AG04450 (cell line): ENCODE data around the gene SPEN. TPM values are rescaled to one million over a fixed set of nuclear protein-coding genes. Genes with fewer than 3 reads are reported as not detected.

Source experiments
- CTCF ChIA-PET: fragments of 300-600, 350-600 bp; formaldehyde crosslinking; extraction: SDS; loops from one replicate; lab custom pipeline; 2022; ENCODE audit warnings: antibody characterized with exemption, inconsistent platforms; lab: Charles Lee
- POLR2A ChIA-PET: fragments of 350-600 bp; formaldehyde crosslinking; extraction: SDS; loops from one replicate; lab custom pipeline; 2021; ENCODE audit warnings: antibody characterized with exemption, inconsistent platforms; lab: Yijun Ruan, JAX
- DNase-seq: peaks from one replicate; pipeline ENCODE4 v3.0.0-alpha.2; 2011; ENCODE audit warnings: low read depth, low spot score
- H3K27ac ChIP-seq: one replicate; pipeline ENCODE4 v1.5.1; 2012; ENCODE audit warnings: low read depth, low read length, control low read depth
- H3K27me3 ChIP-seq: one replicate; pipeline ENCODE4 v1.6.0; 2012; ENCODE audit warnings: low read length; ENCODE audit not compliant: control insufficient read depth, insufficient read depth
- H3K4me3 ChIP-seq: 2 replicates; pipeline ENCODE4 v1.5.1; 2011; ENCODE audit warnings: mild to moderate bottlenecking, low read depth, low read length, control low read depth
- H3K9me3 ChIP-seq: 2 replicates; pipeline ENCODE4 v1.5.1; 2012; ENCODE audit warnings: low read length; ENCODE audit not compliant: control insufficient read depth, insufficient read depth
- polyA plus RNA-seq: library from polyadenylated mRNA; depleted of rRNA; stranded (reverse); fragments of >200 nt; gene quantifications from 2 replicates; pipeline ENCODE4 v1.2.3, GENCODE V29; 2011
- TF ChIP-seq, protein P1 (sequence below): IDR thresholded peaks from 2 replicates; pipeline ENCODE4 v1.5.1; 2011; ENCODE audit warnings: low read depth, low read length, control low read depth, inconsistent platforms

The SPEN gene
- polyA plus RNA-seq, 1 experiment = 5.2 TPM

GRCh38 chr1:15949453-15950245 lies 102.1 kb downstream of the SPEN start:
- ChIA-PET POLR2A (interaction anchor here (0.9 to 2.2 kb wide), 4 partner anchors 100 to 153 kb away, joined by 3 to 5 read pairs (median 4); no protein-coding TSS in a partner anchor), CTCF (interaction anchor here (0.8 kb wide), 1 partner anchor 25 kb away, joined by 3 read pairs; no protein-coding TSS in a partner anchor)
- Histone ChIP-seq H3K27ac (peak overlapping the region; percentile 100), H3K9me3 (no peaks in the 10 kb centered on the region; the same call in 1 of the 2 replicates), H3K27me3 (no peaks in the 10 kb centered on the region), H3K4me3 (peak overlapping the region; percentile 48)
- DNase-seq = peak; percentile 69
- TF ChIP-seq, protein P1, sequence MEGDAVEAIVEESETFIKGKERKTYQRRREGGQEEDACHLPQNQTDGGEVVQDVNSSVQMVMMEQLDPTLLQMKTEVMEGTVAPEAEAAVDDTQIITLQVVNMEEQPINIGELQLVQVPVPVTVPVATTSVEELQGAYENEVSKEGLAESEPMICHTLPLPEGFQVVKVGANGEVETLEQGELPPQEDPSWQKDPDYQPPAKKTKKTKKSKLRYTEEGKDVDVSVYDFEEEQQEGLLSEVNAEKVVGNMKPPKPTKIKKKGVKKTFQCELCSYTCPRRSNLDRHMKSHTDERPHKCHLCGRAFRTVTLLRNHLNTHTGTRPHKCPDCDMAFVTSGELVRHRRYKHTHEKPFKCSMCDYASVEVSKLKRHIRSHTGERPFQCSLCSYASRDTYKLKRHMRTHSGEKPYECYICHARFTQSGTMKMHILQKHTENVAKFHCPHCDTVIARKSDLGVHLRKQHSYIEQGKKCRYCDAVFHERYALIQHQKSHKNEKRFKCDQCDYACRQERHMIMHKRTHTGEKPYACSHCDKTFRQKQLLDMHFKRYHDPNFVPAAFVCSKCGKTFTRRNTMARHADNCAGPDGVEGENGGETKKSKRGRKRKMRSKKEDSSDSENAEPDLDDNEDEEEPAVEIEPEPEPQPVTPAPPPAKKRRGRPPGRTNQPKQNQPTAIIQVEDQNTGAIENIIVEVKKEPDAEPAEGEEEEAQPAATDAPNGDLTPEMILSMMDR = no peak

DNA sequence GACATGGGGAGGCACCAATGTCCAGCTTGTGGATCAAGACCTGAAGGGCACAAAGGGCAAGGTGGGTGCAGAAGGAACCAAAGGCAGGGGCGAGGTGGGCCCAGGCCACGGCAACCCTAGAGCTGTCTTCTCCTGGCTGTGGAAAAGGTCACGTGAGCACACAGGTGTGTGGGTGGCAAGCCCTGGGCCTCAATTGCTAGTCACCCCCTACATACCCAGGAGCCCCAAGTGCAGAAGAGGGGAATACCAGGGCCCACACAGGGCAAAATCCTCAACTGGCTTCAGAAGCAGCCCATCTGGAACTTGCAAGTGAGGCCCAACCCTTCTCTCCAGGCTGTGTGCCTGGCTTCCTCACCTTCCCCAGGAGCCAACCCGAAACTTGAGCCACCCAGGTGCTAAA lies 102.8 kb downstream of the SPEN start:
- POLR2A ChIA-PET = interaction anchor here (1.1 to 1.3 kb wide), 2 partner anchors 150 to 154 kb away, joined by 3 read pairs; no protein-coding TSS in a partner anchor
- no peaks in the 10 kb centered on the region for H3K27me3 ChIP-seq
- TF ChIP-seq, protein P1 = no peak
- H3K9me3 ChIP-seq = no peaks in the 10 kb centered on the region; the same call in 1 of the 2 replicates
- CTCF ChIA-PET = interaction anchor here (0.8 kb wide), 1 partner anchor 25 kb away, joined by 3 read pairs; no protein-coding TSS in a partner anchor
- H3K27ac ChIP-seq = peak overlapping the region; percentile 100
- no peak overlapping the region for H3K4me3 ChIP-seq
- DNase-seq = no peak

- no peak for DNase-seq
- TF ChIP-seq, protein P1 = no peak
- no peak overlapping the region for H3K4me3 ChIP-seq
- ChIA-PET POLR2A (interaction anchor here (1.3 kb wide), 1 partner anchor 151 kb away, joined by 3 read pairs; no protein-coding TSS in a partner anchor), CTCF (interaction anchor here (1.4 kb wide), 1 partner anchor 16 kb away, joined by 3 read pairs; no protein-coding TSS in a partner anchor)
- peak overlapping the region; percentile 100 for H3K27ac ChIP-seq
- H3K27me3 ChIP-seq = no peaks in the 10 kb centered on the region
- H3K9me3 ChIP-seq = no peaks in the 10 kb centered on the region; the same call in 1 of the 2 replicates
Measured at GRCh38 chr1:15950763-15951295, 103.3 kb downstream of the SPEN start.

DNA sequence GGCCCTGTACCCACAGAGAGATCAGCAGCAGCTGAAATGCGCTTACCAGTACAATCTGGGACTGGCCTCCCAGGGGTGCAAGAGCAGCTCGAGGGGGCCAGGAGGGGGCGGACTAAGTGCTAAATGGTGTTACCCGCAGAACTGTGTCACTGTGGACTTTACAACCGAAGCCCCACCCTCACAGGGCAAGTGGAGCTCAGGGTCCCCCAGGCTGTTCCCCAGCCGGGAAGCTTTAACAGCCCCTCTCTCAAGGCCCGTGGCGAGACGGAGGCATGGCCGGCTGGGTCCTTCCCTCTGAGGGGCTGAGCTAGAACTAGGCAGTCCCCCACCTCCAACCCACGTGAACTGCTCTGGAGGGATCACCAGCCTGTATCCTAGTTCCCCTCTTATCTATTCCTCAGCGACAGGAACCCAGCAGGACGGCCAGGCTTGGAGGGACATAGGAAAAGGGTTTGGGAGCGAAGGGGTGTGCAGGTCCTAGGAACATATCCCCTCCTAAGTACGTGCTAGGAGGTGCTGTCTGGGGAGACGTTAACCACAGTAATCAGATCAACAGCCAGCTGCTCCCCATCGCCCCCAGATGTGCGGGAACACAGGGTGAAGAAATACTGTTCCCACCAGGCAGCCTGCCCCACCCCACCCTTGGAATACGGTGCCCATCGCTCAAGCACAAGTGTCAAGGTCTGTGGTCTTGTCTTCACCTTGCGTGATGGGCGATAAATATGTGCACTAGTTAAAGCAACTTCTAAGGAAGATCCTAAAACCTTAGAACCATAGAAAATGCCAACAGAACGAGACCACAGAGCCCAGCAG lies 104.0 kb downstream of the SPEN start:
- TF ChIP-seq, protein P1 = no peak
- Histone ChIP-seq H3K4me3 (no peak overlapping the region), H3K27me3 (no peaks in the 10 kb centered on the region), H3K9me3 (no peaks in the 10 kb centered on the region; the same call in 1 of the 2 replicates), H3K27ac (peak overlapping the region; percentile 88)
- ChIA-PET POLR2A (no interaction called here), CTCF (interaction anchor here (1.0 to 1.4 kb wide), 4 partner anchors 13 to 136 kb away, joined by 3 read pairs; no protein-coding TSS in a partner anchor)
- no peak for DNase-seq
